K562 (cell line): ENCODE results near the gene RPL38. TPM values are rescaled to one million over a fixed set of nuclear protein-coding genes. Genes with fewer than 3 reads are reported as not detected.

ENCODE experiments used
- ARNT ChIP-seq, 2 experiments: fragments of 450-650 bp; IDR thresholded peaks; 2 replicates each; pipeline ENCODE4 v1.6.1; 2016; ENCODE audit warnings: mild to moderate bottlenecking in 1 of 2
- CBX5 ChIP-seq: IDR thresholded peaks from 2 replicates; pipeline ENCODE4 v1.6.1; 2014; ENCODE audit warnings: low read depth, borderline replicate concordance
- EP400 ChIP-seq: fragments of 450-650 bp; IDR thresholded peaks from 2 replicates; pipeline ENCODE4 v1.6.1; 2017; ENCODE audit warnings: antibody characterized with exemption, mild to moderate bottlenecking, moderate library complexity
- ETS1 ChIP-seq: conservative IDR thresholded peaks from 2 replicates; pipeline ENCODE4 v1.6.1; 2011; ENCODE audit warnings: low read depth, mild to moderate bottlenecking, low read length; ENCODE audit not compliant: control insufficient read depth
- FOXK2 ChIP-seq, 2 experiments: fragments of 450-650 bp; IDR thresholded peaks in 1 of 2; conservative IDR thresholded peaks in 1 of 2; 2 replicates each; pipeline ENCODE4 v1.6.1; 2016; ENCODE audit warnings: low read depth in 2 of 2, mild to moderate bottlenecking in 1 of 2
- GABPB1 ChIP-seq: sonication (generic); formaldehyde crosslinking; IDR thresholded peaks from 2 replicates; pipeline ENCODE4 v1.8.0; 2022; ENCODE audit warnings: mild to moderate bottlenecking, missing genetic modification reagents
- GATAD2B ChIP-seq: fragments of 450-650 bp; IDR thresholded peaks from 2 replicates; pipeline ENCODE4 v1.6.1; 2017; ENCODE audit warnings: mild to moderate bottlenecking, borderline replicate concordance
- HNRNPLL ChIP-seq: fragments of 200-400 bp; formaldehyde crosslinking; IDR thresholded peaks from 2 replicates; pipeline ENCODE4 v1.6.1; 2017; ENCODE audit warnings: low read length, low read depth, mild to moderate bottlenecking; ENCODE audit not compliant: poor library complexity, severe bottlenecking
- KDM2B ChIP-seq: fragments of 250-450 bp; sonication (Bioruptor Pico); IDR thresholded peaks from 2 replicates; pipeline ENCODE4 v1.8.0; 2021; ENCODE audit warnings: mild to moderate bottlenecking, moderate library complexity
- MEIS2 ChIP-seq: fragments of 450-650 bp; IDR thresholded peaks from 2 replicates; pipeline ENCODE4 v1.6.1; 2014; ENCODE audit warnings: mild to moderate bottlenecking; ENCODE audit not compliant: partially characterized antibody
- MYNN ChIP-seq, 2 experiments: sonication (generic); formaldehyde crosslinking in 1 of 2; IDR thresholded peaks; 2 replicates each; pipeline versions ENCODE4 v1.5.0 to v1.6.1; 2016 to 2020; ENCODE audit warnings: antibody characterized with exemption in 1 of 2, missing genetic modification reagents in 1 of 2
- NCOA6 ChIP-seq: fragments of 450-650 bp; IDR thresholded peaks from 2 replicates; pipeline ENCODE4 v1.6.1; 2017; ENCODE audit warnings: mild to moderate bottlenecking
- SMC3 ChIP-seq: conservative IDR thresholded peaks from 2 replicates; pipeline ENCODE4 v1.6.1; 2011; ENCODE audit warnings: low read depth, low read length, improper control_type of control experiment; ENCODE audit not compliant: insufficient read depth
- SPI1 ChIP-seq: IDR thresholded peaks from 2 replicates; pipeline ENCODE4 v1.6.1; 2011; ENCODE audit warnings: low read depth, low read length, control low read depth, borderline replicate concordance
- ZFP36 ChIP-seq: fragments of 150-350 bp; IDR thresholded peaks from 2 replicates; pipeline ENCODE4 v1.6.1; 2018; ENCODE audit warnings: low read length, low read depth; ENCODE audit not compliant: partially characterized antibody
- ZNF280A ChIP-seq: fragments of 450-650 bp; IDR thresholded peaks from 2 replicates; pipeline ENCODE4 v1.6.1; 2018; ENCODE audit warnings: mild to moderate bottlenecking, low read depth; ENCODE audit not compliant: partially characterized antibody
- ZNF436 ChIP-seq: fragments of 250-450, 450-650 bp; sonication (Bioruptor Pico); formaldehyde crosslinking; IDR thresholded peaks from 2 replicates; pipeline ENCODE4 v1.7.0; 2020; ENCODE audit warnings: mild to moderate bottlenecking
- ZNF449 ChIP-seq: fragments of 250-450 bp; sonication (Bioruptor Pico); IDR thresholded peaks from 2 replicates; pipeline ENCODE4 v1.8.0; 2022; ENCODE audit warnings: moderate library complexity, mild to moderate bottlenecking, inconsistent platforms
- ZNF668 ChIP-seq: fragments of 250-450 bp; sonication (Bioruptor Pico); IDR thresholded peaks from 2 replicates; pipeline ENCODE4 v1.8.0; 2022; ENCODE audit warnings: mild to moderate bottlenecking, inconsistent platforms
- ZNF75A ChIP-seq: fragments of 450-650 bp; formaldehyde crosslinking; IDR thresholded peaks from 2 replicates; pipeline ENCODE4 v1.4.0; 2020; ENCODE audit warnings: mild to moderate bottlenecking
- polyA plus RNA-seq, 8 experiments: library from polyadenylated mRNA; depleted of rRNA in 4 of 8; stranded (reverse) in 5 of 8; unstranded in 3 of 8; fragments of >200 nt; fragmentation: Nextera tagmentation in 2 of 8; fragmentation: Illumina TruSeq in 1 of 8; extraction: Ambion mirVana in 2 of 8; extraction: Trizol in 1 of 8; gene quantifications; 2 replicates each; pipeline versions ENCODE4 v1.2.1 to v1.2.3, GENCODE V29; 2011 to 2014; ENCODE audit warnings: inconsistent platforms in 1 of 8, missing spikeins in 1 of 8
- total RNA-seq, 7 experiments: library from RNA; depleted of rRNA in 6 of 7; stranded (reverse); fragments of >200 nt in 6 of 7; fragmentation: Illumina TruSeq in 2 of 7; extraction: Trizol in 2 of 7; gene quantifications; 2 replicates each; pipeline versions ENCODE4 v1.2.1 to v1.2.3, GENCODE V29; 2011 to 2021; ENCODE audit warnings: low replicate concordance in 1 of 7

RPL38 gene
- total and polyA plus RNA-seq, 9 of the 15 experiments (the other 6 are each of a cell fraction or from before 2014, with no cell fraction given) = 1,224 to 3,864 (median 1,939) TPM

DNA sequence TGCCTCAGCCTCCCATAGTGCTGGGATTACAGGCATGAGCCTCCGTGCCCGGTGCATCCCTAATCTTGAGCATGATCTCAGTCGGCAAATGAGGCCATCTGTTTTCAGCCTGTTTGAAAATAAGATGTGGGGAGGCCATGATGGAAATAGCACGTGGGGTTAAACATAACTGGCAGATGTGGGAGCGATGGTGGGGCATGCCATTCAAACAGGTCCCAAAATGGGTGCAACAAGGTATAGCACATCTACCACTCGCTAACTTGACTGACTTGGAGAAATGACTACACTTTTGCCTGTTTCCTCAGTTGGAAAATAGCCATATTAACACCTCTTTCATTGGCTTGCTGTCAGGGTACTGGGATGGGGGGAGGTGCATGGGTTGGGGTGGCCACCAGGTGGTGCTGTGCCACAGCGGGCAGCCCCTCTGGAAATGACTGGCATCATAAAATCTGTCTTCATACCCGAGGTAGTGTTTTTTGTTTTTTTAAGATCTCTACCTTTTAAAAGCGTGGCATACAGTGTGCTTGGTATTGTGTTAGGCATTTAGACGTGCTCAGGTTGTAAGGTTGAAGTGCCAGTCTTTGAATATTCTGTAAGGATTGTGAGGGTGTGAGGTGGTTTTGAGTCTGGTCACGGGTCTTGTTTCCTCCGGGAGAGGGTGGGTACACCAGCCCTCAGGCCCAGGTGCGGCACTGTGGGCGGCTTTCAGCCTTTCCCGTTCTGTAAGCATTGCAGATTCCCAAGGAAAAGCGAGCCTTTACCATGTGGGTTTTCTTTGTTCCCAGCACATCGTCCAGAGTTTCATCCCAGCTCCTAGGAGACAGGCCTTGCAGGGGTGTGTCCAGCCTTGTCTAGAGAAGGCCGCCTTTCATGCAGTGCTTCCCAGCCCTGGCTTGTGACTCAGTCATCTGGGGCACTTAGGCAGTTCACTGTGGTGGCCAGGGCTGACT is 7.0 kb downstream of the RPL38 start (continued):
- TF ChIP-seq NCOA6 = no peak
- no peak for TF ChIP-seq FOXK2 (conservative IDR thresholded peaks at IDR 0.05 in 1 of 2, IDR thresholded peaks at IDR 0.05 in 1 of 2; ENCODE audit: low read depth in 2 of 2)
- TF ChIP-seq ZNF280A = no peak
- TF ChIP-seq MYNN (IDR thresholded peaks at IDR 0.05) = peak; percentile 40; the same call in 1 of the 2 replicates
- no peak for TF ChIP-seq MYNN (CRISPR knock-in tag; IDR thresholded peaks at IDR 0.05)
- TF ChIP-seq GATAD2B = no peak
- no peak for TF ChIP-seq ZNF449 (CRISPR knock-in tag)
- no peak; the same call in 1 of the 2 replicates for TF ChIP-seq SMC3
- no peak for TF ChIP-seq ETS1
- TF ChIP-seq ZNF436 = 0 out of 2 replicates have a peak, but pooled peaks have one; percentile 9
- TF ChIP-seq SPI1 = no peak
- no peak for TF ChIP-seq ZNF668
- no peak for TF ChIP-seq ZNF75A (CRISPR knock-in tag)
- no peak for TF ChIP-seq CBX5
- no peak for TF ChIP-seq ARNT (IDR thresholded peaks at IDR 0.05)
- TF ChIP-seq MEIS2 = peak; percentile 17
- no peak for TF ChIP-seq ZFP36
- no peak for TF ChIP-seq GABPB1 (CRISPR knock-in tag)
- TF ChIP-seq HNRNPLL = no peak
- no peak for TF ChIP-seq KDM2B
- TF ChIP-seq EP400 = no peak
